K562 (cell line): Measurements from ENCODE around the gene POLR1H. TPM values are rescaled to one million over a fixed set of nuclear protein-coding genes. Genes with fewer than 3 reads are reported as not detected.

ENCODE experiments used
- CAMTA2 ChIP-seq: fragments of 250-450 bp; sonication (Bioruptor Pico); conservative IDR thresholded peaks from 2 replicates; pipeline ENCODE4 v1.5.1; 2022
- DPF2 ChIP-seq: fragments of 450-650 bp; IDR thresholded peaks from 2 replicates; pipeline ENCODE4 v1.6.1; 2016
- EGR1 ChIP-seq: fragments of 450-650 bp; conservative IDR thresholded peaks from 2 replicates; pipeline ENCODE4 v1.6.1; 2017; ENCODE audit warnings: mild to moderate bottlenecking
- FOXK2 ChIP-seq, 2 experiments: fragments of 450-650 bp; IDR thresholded peaks in 1 of 2; conservative IDR thresholded peaks in 1 of 2; 2 replicates each; pipeline ENCODE4 v1.6.1; 2016; ENCODE audit warnings: low read depth in 2 of 2, mild to moderate bottlenecking in 1 of 2
- GABPB1 ChIP-seq: sonication (generic); formaldehyde crosslinking; IDR thresholded peaks from 2 replicates; pipeline ENCODE4 v1.8.0; 2022; ENCODE audit warnings: mild to moderate bottlenecking, missing genetic modification reagents
- GMEB1 ChIP-seq: fragments of 250-450 bp; sonication (Bioruptor Pico); IDR thresholded peaks from 2 replicates; pipeline ENCODE4 v1.4.0; 2020; ENCODE audit warnings: mild to moderate bottlenecking
- HNRNPH1 ChIP-seq: fragments of 200-400 bp; formaldehyde crosslinking; optimal IDR thresholded peaks from 2 replicates; pipeline ENCODE3; 2017; ENCODE audit warnings: low read depth, mild to moderate bottlenecking, low read length, moderate library complexity
- ID3 ChIP-seq, 2 experiments: fragments of 250-450 bp in 1 of 2; fragments of 450-650 bp in 1 of 2; sonication (Bioruptor Pico) in 1 of 2; IDR thresholded peaks; 2 replicates each; pipeline versions ENCODE4 v1.6.1 to v1.8.0; 2016 to 2021; ENCODE audit warnings: mild to moderate bottlenecking in 2 of 2, moderate library complexity in 2 of 2, missing compliant biosample characterization in 1 of 2, missing genetic modification characterization in 1 of 2
- JUND ChIP-seq, 2 experiments: IDR thresholded peaks; 2 replicates in 1 of 2; 3 replicates in 1 of 2; pipeline ENCODE4 v1.6.1; 2011; ENCODE audit warnings: borderline replicate concordance in 2 of 2, low read depth in 2 of 2, low read length in 2 of 2, improper control_type of control experiment in 1 of 2, missing biosample characterization in 1 of 2, missing genetic modification characterization in 1 of 2, missing genetic modification reagents in 1 of 2
- KDM4B ChIP-seq, 2 experiments: fragments of 450-650 bp in 1 of 2; sonication (generic) in 1 of 2; IDR thresholded peaks; 2 replicates each; pipeline ENCODE4 v1.6.1; 2016 to 2017; ENCODE audit warnings: borderline replicate concordance in 2 of 2, antibody characterized with exemption in 1 of 2, low read depth in 1 of 2, mild to moderate bottlenecking in 1 of 2
- MAFF ChIP-seq: IDR thresholded peaks from 2 replicates; pipeline ENCODE4 v1.6.1; 2012; ENCODE audit warnings: low read length, improper control_type of control experiment
- NCOA1 ChIP-seq: fragments of 450-650 bp; IDR thresholded peaks from 2 replicates; pipeline ENCODE4 v1.6.1; 2016; ENCODE audit warnings: low read depth
- NCOA6 ChIP-seq: fragments of 450-650 bp; IDR thresholded peaks from 2 replicates; pipeline ENCODE4 v1.6.1; 2017; ENCODE audit warnings: mild to moderate bottlenecking
- RCOR1 ChIP-seq, 2 experiments: IDR thresholded peaks; 2 replicates each; pipeline ENCODE4 v1.6.1; 2012; ENCODE audit warnings: low read depth in 2 of 2, low read length in 2 of 2, borderline replicate concordance in 1 of 2, improper control_type of control experiment in 1 of 2
- STAT6 ChIP-seq: sonication (generic); formaldehyde crosslinking; IDR thresholded peaks from 2 replicates; pipeline ENCODE4 v1.8.1; 2023; ENCODE audit warnings: mild to moderate bottlenecking, missing genetic modification reagents
- TEAD4 ChIP-seq, 2 experiments: sonication (generic) in 1 of 2; formaldehyde crosslinking in 1 of 2; IDR thresholded peaks; 2 replicates each; pipeline versions ENCODE4 v1.6.1 to v1.8.0; 2012 to 2022; ENCODE audit warnings: borderline replicate concordance in 1 of 2, inconsistent platforms in 1 of 2, low read length in 1 of 2, mild to moderate bottlenecking in 1 of 2, missing genetic modification reagents in 1 of 2
- VEZF1 ChIP-seq: fragments of 200-800 bp; sonication (Bioruptor generic); IDR thresholded peaks from 2 replicates; pipeline ENCODE4 v1.6.1; 2017; ENCODE audit warnings: missing genetic modification characterization, missing compliant biosample characterization
- ZNF263 ChIP-seq: sonication (generic); formaldehyde crosslinking; IDR thresholded peaks from 2 replicates; pipeline ENCODE4 v1.8.0; 2022; ENCODE audit warnings: mild to moderate bottlenecking, missing genetic modification reagents, borderline replicate concordance
- ZNF668 ChIP-seq: fragments of 250-450 bp; sonication (Bioruptor Pico); IDR thresholded peaks from 2 replicates; pipeline ENCODE4 v1.8.0; 2022; ENCODE audit warnings: mild to moderate bottlenecking, inconsistent platforms
- ZZZ3 ChIP-seq: fragments of 450-650 bp; IDR thresholded peaks from 2 replicates; pipeline ENCODE4 v1.6.1; 2016; ENCODE audit warnings: antibody characterized with exemption, mild to moderate bottlenecking, moderate library complexity
- polyA plus RNA-seq, 8 experiments: library from polyadenylated mRNA; depleted of rRNA in 4 of 8; stranded (reverse) in 5 of 8; unstranded in 3 of 8; fragments of >200 nt; fragmentation: Nextera tagmentation in 2 of 8; fragmentation: Illumina TruSeq in 1 of 8; extraction: Ambion mirVana in 2 of 8; extraction: Trizol in 1 of 8; gene quantifications; 2 replicates each; pipeline versions ENCODE4 v1.2.1 to v1.2.3, GENCODE V29; 2011 to 2014; ENCODE audit warnings: inconsistent platforms in 1 of 8, missing spikeins in 1 of 8
- total RNA-seq, 7 experiments: library from RNA; depleted of rRNA in 6 of 7; stranded (reverse); fragments of >200 nt in 6 of 7; fragmentation: Illumina TruSeq in 2 of 7; extraction: Trizol in 2 of 7; gene quantifications; 2 replicates each; pipeline versions ENCODE4 v1.2.1 to v1.2.3, GENCODE V29; 2011 to 2021; ENCODE audit warnings: low replicate concordance in 1 of 7

The POLR1H gene
- total and polyA plus RNA-seq, 9 of the 15 experiments (the other 6 are each of a cell fraction or from before 2014, with no cell fraction given): 92.2 to 333 (median 143) TPM

DNA sequence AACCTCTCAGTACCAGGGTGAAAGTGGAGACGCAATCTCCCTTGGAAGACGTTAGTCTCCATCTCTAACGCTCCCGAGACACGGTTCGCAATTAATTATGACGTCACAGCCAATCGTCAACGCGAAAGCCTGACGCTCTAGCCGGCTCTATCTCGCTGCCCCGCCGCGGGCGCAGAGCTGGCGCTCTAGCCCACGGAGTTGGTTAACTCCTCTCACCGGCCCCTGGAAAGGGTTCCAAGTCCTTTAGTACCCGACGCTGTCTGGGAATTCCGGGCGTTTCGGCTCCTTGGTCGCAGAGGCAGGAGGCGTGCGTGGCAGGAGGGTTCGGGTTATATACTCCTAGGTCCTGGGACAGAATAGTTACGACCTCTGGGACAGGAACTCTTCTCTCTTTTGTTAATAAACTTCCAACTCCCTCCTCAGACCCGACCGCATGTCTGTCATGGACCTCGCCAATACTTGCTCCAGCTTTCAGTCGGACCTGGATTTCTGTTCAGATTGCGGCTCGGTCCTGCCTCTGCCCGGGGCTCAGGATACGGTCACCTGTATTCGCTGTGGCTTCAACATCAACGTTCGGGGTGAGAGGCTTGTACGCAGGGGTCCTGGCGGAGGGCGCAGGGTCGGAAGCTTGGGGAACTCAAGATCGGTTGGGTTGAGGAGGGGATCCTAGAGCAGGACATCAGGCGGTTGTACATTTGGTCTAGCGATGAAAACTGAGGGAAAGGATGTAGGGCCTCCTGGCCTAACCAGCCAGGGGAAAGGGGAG is at the start of gene POLR1H (continued):
- no peak for TF ChIP-seq CAMTA2 (CRISPR knock-in tag)
- no peak; the same call in 1 of the 2 replicates for TF ChIP-seq STAT6 (CRISPR knock-in tag)
- TF ChIP-seq ZZZ3: peak; percentile 90
- TF ChIP-seq KDM4B (IDR thresholded peaks at IDR 0.05; ENCODE audit: borderline replicate concordance in 2 of 2, low read depth in 1 of 2): 0 out of 4 replicates have a peak, but pooled peaks of 1 of the 2 experiments have one; percentile 45
- peak; percentile 76 for TF ChIP-seq GMEB1 (CRISPR knock-in tag)
- peak in 1 of 2 experiments; percentile 50; a peak in 1 of 4 replicates for TF ChIP-seq RCOR1 (IDR thresholded peaks at IDR 0.05; ENCODE audit: borderline replicate concordance in 1 of 2, low read depth in 2 of 2, low read length in 2 of 2)
- peak; percentile 55; the same call in 1 of the 2 replicates for TF ChIP-seq VEZF1 (CRISPR knock-in tag)
- peak; percentile 10; the same call in 1 of the 2 replicates for TF ChIP-seq ZNF263
- peak; percentile 53 to 86 for TF ChIP-seq FOXK2 (conservative IDR thresholded peaks at IDR 0.05 in 1 of 2, IDR thresholded peaks at IDR 0.05 in 1 of 2; ENCODE audit: low read depth in 2 of 2)
- no peak for TF ChIP-seq NCOA1
- TF ChIP-seq TEAD4 (IDR thresholded peaks at IDR 0.05; ENCODE audit: low read length): peak; percentile 55; the same call in 1 of the 2 replicates
- TF ChIP-seq TEAD4 (CRISPR knock-in tag; IDR thresholded peaks at IDR 0.05; ENCODE audit: borderline replicate concordance): no peak
- TF ChIP-seq ZNF668: no peak
- no peak for TF ChIP-seq ID3 (CRISPR knock-in tag; IDR thresholded peaks at IDR 0.05)
- peak; percentile 29; the same call in 1 of the 2 replicates for TF ChIP-seq ID3 (tag; IDR thresholded peaks at IDR 0.05)
- TF ChIP-seq JUND (IDR thresholded peaks at IDR 0.05; ENCODE audit: borderline replicate concordance, low read depth, low read length): peak; percentile 96
- peak; percentile 92; the same call in 2 of the 3 replicates for TF ChIP-seq JUND (tag; IDR thresholded peaks at IDR 0.05; ENCODE audit: borderline replicate concordance, low read depth, low read length)
- TF ChIP-seq EGR1: no peak
- 0 out of 2 replicates have a peak, but pooled peaks have one; percentile 9 for TF ChIP-seq DPF2
- TF ChIP-seq HNRNPH1: no peak
- no peak for TF ChIP-seq NCOA6
- TF ChIP-seq MAFF: no peak
- TF ChIP-seq GABPB1 (CRISPR knock-in tag): peak; percentile 38; the same call in 1 of the 2 replicates
